Activated B cell treated with CpG ODN at 0.5 μM for 24 hours (primary cell): Measurements from ENCODE around the gene BHLHE40. TPM values are rescaled to one million over a fixed set of nuclear protein-coding genes. Genes with fewer than 3 reads are reported as not detected.
"Not testable (repeated sequence)": the region's sequence is repeated elsewhere in the genome, so short reads cannot be mapped to it uniquely, and the experiment has no call there.

Experiments
- ATAC-seq: fragments of 200-7000 bp; cut with Tn5 transposase; one replicate; pipeline ENCODE4 v1.10.0; 2021; ENCODE audit warnings: low read depth, mild to moderate bottlenecking, moderate library complexity
- CTCF ChIA-PET: fragments of 350-600 bp; sonication (Branson Sonifier 250); formaldehyde crosslinking; loops from one replicate; lab custom pipeline; 2021; ENCODE audit warnings: antibody characterized with exemption; lab: Charles Lee
- POLR2A ChIA-PET: fragments of 350-600 bp; sonication (Branson Sonifier 250); formaldehyde crosslinking; loops from one replicate; lab custom pipeline; 2021; ENCODE audit warnings: antibody characterized with exemption; lab: Charles Lee
- DNase-seq: peaks from one replicate; pipeline ENCODE4 v3.0.0; 2022
- H3K27ac Mint-ChIP-seq: one replicate; pipeline ENCODE4 v1.8.0; 2020; ENCODE audit warnings: mixed read lengths
- H3K27me3 Mint-ChIP-seq: one replicate; pipeline ENCODE4 v1.8.0; 2021; ENCODE audit warnings: mixed read lengths
- H3K36me3 Mint-ChIP-seq: one replicate; pipeline ENCODE4 v1.8.0; 2021; ENCODE audit warnings: low read depth, mixed read lengths
- H3K4me1 Mint-ChIP-seq: one replicate; pipeline ENCODE4 v1.8.0; 2021; ENCODE audit warnings: mixed read lengths
- H3K4me3 Mint-ChIP-seq: one replicate; pipeline ENCODE4 v1.8.0; 2020; ENCODE audit warnings: mild to moderate bottlenecking, mixed read lengths
- H3K9me3 Mint-ChIP-seq: one replicate; pipeline ENCODE4 v1.8.0; 2020; ENCODE audit warnings: mixed read lengths
- intact Hi-C: fragments of 100-400 bp; cut with micrococcal nuclease; formaldehyde crosslinking; loops from one replicate; pipeline ENCODE4 v1.15.1; 2024
- total RNA-seq: library from RNA; stranded (reverse); gene quantifications from 2 replicates; pipeline ENCODE4 v1.2.3, GENCODE V29; 2022
- TF ChIP-seq, protein P1 (sequence below): fragments of 200-600 bp; IDR thresholded peaks from one replicate; pipeline ENCODE4 v1.8.0; 2022; ENCODE audit warnings: antibody characterized with exemption, mild to moderate bottlenecking

BHLHE40 gene
- total RNA-seq, 1 donor from 2014 or later = 41.5 TPM

DNA sequence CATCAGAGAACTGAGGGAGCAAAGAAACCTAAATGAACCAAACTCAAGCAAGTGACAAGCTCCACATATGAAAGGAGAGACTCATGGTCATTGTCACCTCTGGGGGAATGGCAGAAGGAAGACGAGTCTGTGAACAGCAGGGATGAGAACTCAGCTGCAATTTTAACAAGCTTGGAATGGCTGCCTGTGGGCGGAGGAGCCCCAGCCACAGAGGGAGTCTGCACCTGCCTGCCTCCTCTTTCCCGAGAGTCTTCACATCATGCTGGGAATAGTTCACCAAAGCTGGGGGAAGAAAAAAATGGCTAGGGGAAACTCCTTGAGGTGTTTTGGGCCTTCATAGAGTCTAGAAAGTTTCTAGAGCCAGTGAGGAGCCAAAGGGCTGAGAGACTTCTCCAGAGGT lies 21.3 kb upstream of the BHLHE40 start:
- H3K4me1 Mint-ChIP-seq = no peaks in the 10 kb centered on the region
- H3K36me3 Mint-ChIP-seq = peaks cover 4% of the 10 kb centered on the region
- no peak overlapping the region for H3K4me3 Mint-ChIP-seq
- TF ChIP-seq, protein P1, sequence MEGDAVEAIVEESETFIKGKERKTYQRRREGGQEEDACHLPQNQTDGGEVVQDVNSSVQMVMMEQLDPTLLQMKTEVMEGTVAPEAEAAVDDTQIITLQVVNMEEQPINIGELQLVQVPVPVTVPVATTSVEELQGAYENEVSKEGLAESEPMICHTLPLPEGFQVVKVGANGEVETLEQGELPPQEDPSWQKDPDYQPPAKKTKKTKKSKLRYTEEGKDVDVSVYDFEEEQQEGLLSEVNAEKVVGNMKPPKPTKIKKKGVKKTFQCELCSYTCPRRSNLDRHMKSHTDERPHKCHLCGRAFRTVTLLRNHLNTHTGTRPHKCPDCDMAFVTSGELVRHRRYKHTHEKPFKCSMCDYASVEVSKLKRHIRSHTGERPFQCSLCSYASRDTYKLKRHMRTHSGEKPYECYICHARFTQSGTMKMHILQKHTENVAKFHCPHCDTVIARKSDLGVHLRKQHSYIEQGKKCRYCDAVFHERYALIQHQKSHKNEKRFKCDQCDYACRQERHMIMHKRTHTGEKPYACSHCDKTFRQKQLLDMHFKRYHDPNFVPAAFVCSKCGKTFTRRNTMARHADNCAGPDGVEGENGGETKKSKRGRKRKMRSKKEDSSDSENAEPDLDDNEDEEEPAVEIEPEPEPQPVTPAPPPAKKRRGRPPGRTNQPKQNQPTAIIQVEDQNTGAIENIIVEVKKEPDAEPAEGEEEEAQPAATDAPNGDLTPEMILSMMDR = no peak
- H3K27ac Mint-ChIP-seq = no peak overlapping the region
- POLR2A ChIA-PET = interaction anchor here (0.5 kb wide), 1 partner anchor 21 kb away, joined by 4 read pairs; the partner anchor contains the start of gene BHLHE40
- intact Hi-C loops = no loop called here
- H3K27me3 Mint-ChIP-seq = no peaks in the 10 kb centered on the region
- ATAC-seq (no peak), DNase-seq (no peak)
- peaks cover 5% of the 10 kb centered on the region for H3K9me3 Mint-ChIP-seq
- CTCF ChIA-PET = interaction anchor here (1.2 kb wide), 1 partner anchor 22 kb away, joined by 4 read pairs; no protein-coding TSS in a partner anchor

DNA sequence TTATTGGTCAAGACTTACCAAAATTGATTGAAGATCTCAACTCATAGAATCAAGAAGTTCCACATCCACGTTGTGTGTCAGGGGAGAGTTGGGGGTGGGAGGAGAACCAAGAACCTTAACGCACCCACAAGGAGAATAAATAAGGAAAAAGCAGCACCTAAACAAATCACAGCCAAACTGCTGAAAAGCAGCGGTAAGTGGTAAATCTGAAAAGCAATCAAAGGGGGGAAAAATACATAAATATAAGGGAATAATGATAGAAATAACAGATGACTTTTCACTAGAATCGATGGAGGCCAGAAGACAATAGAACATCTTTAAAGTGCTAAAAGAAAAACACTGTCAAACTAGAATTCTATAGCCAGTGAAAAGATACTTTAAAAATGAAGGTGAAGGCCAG lies 20.1 kb upstream of the BHLHE40 start:
- ChIA-PET POLR2A (no interaction called here), CTCF (no interaction called here)
- Mint-ChIP-seq H3K27me3 (no peaks in the 10 kb centered on the region), H3K4me3 (no peak overlapping the region), H3K27ac (no peak overlapping the region), H3K9me3 (peaks cover 5% of the 10 kb centered on the region), H3K36me3 (peaks cover 4% of the 10 kb centered on the region), H3K4me1 (no peaks in the 10 kb centered on the region)
- TF ChIP-seq, protein P1 = no peak
- intact Hi-C loops = no loop called here
- ATAC-seq (no peak), DNase-seq (no peak)

DNA sequence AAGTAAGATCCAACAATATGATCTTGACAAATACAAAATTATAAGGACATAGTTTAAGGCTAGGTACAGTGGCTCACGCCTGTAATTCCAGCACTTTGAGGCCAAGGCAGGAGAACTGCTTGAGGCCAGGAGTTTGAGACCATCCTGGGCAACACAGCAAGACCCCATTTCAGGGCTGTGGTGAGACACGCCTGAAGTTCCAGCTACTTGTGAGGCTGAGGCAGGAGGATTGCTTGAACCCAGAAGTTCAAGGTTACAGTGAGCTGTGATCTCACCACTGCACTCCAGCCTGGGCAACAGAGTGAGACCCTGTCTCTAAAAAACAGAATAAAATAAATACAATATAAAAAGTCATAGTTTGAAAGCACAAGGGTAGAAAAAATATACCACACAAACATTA lies 17.4 kb upstream of the BHLHE40 start:
- DNase-seq, CTCF ChIA-PET, H3K27me3 Mint-ChIP-seq, H3K27ac Mint-ChIP-seq, H3K36me3 Mint-ChIP-seq, POLR2A ChIA-PET, H3K4me3 Mint-ChIP-seq, ATAC-seq, intact Hi-C loops, H3K9me3 Mint-ChIP-seq: not testable (repeated sequence)
- peaks cover 13% of the 10 kb centered on the region for H3K4me1 Mint-ChIP-seq

DNA sequence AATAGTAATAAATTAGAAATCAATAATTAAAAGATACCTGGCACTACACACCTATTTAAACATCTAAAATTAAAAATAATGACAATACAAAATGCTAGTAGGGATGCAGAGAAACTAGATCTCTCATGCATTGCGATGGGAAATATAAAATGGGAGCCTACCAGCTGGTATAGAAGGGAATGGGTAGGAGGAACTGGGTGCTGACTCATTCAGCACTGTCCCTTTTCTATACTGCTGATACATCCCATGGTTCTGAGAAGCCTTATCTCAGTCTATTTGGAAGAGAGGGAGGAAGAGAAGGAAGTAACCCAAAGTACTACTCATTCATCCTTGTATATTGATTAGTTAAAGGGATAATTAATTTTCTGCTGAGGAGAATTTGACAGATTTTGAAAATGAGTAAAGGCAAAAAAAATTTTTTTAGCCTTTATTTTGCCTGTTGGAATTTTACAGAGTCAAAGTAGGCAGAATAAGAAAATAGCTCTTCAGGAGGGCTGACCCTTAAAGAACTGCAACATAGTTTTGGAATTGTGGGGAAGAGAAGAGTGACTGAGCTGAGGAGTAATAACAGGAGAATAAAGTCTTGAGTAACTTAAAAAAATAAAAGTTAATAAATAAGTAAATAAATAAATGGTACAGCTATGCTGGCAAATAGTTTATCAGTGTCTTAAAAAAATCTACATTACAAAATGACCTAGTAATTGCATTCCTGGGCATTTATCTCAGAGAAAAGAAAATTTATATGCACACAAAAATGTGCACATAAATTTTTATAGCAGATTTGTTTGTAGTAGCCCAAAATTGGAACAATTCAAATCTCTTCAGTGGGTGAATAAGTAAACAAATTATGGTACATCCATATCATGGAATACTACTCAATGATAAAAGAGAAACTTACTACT lies 15.3 kb upstream of the BHLHE40 start:
- intact Hi-C loops = no loop called here
- Mint-ChIP-seq H3K27me3 (no peaks in the 10 kb centered on the region), H3K9me3 (peaks cover 14% of the 10 kb centered on the region), H3K4me1 (peaks cover 15% of the 10 kb centered on the region), H3K4me3 (no peak overlapping the region), H3K27ac (no peak overlapping the region), H3K36me3 (peaks cover 6% of the 10 kb centered on the region)
- no peak for DNase-seq
- TF ChIP-seq, protein P1 = no peak
- ATAC-seq = no peak
- ChIA-PET POLR2A (no interaction called here), CTCF (interaction anchor here (0.9 kb wide), 1 partner anchor 12 kb away, joined by 3 read pairs; no protein-coding TSS in a partner anchor)

DNA sequence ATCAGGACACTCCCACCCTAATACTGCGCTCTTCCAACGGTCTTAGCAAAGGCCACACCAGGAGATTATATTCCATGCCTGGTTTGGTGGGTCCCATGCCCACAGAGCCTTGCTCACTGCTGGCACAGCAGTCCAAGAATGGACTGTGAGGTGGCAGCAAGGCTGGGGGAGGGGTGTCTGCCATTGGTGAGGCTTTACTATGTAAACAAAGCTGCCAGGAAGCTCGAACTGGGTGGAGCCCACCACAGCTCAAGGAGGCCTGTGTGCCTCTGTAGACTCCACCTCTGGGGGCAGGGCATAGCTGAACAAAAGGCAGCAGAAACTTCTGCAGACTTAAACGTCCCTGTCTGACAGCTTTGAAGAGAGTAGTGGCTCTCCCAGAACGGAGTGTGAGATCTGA lies 13.2 kb upstream of the BHLHE40 start:
- intact Hi-C loops = loop anchor here (5.0 kb wide), 1 partner anchor 39 kb away; no protein-coding TSS in a partner anchor
- ATAC-seq, H3K27ac Mint-ChIP-seq, H3K4me3 Mint-ChIP-seq, DNase-seq, H3K27me3 Mint-ChIP-seq, POLR2A ChIA-PET, H3K36me3 Mint-ChIP-seq: not testable (repeated sequence)
- CTCF ChIA-PET = interaction anchor here (1.2 kb wide), 1 partner anchor 254 kb away, joined by 3 read pairs; no protein-coding TSS in a partner anchor
- Mint-ChIP-seq H3K9me3 (peaks cover 11% of the 10 kb centered on the region), H3K4me1 (peaks cover 15% of the 10 kb centered on the region)

DNA sequence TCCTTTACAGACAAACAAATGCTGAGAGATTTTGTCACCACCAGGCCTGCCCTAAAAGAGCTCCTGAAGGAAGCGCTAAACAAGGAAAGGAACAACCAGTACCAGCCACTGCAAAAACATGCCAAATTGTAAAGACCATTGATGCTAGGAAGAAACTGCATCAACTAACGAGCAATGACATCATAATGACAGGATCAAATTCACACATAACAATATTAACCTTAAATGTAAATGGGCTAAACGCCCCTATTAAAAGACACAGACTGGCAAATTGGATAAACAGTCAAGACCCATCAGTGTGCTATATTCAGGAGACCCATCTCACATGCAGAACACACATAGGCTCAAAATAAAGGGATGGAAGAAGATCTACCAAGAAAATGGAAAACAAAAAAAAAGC lies 11.6 kb upstream of the BHLHE40 start:
- DNase-seq, H3K4me3 Mint-ChIP-seq, H3K27ac Mint-ChIP-seq, ATAC-seq, POLR2A ChIA-PET, H3K27me3 Mint-ChIP-seq, H3K36me3 Mint-ChIP-seq: not testable (repeated sequence)
- peaks cover 20% of the 10 kb centered on the region for H3K4me1 Mint-ChIP-seq
- intact Hi-C loops = loop anchor here (5.0 kb wide), 1 partner anchor 40 kb away; no protein-coding TSS in a partner anchor
- CTCF ChIA-PET = interaction anchor here (0.7 kb wide), 1 partner anchor 10 kb away, joined by 4 read pairs; no protein-coding TSS in a partner anchor
- peaks cover 11% of the 10 kb centered on the region for H3K9me3 Mint-ChIP-seq

DNA sequence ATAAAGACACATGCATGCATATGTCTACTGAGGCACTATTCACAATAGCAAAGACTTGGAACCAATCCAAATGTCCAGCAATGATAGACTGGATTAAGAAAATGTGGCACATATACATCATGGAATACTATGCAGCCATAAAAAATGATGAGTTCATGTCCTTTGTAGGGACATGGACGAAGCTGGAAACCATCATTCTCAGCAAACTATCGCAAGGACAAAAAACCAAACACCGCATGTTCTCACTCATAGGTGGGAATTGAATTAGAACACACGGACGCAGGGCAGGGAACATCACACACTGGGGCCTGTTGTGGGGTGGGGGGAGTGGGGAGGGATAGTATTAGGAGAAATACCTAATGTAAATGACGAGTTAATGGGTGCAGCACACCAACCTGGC lies 7.8 kb upstream of the BHLHE40 start:
- H3K36me3 Mint-ChIP-seq, DNase-seq, intact Hi-C loops, H3K4me3 Mint-ChIP-seq, ATAC-seq, CTCF ChIA-PET, H3K27ac Mint-ChIP-seq, H3K27me3 Mint-ChIP-seq, POLR2A ChIA-PET: not testable (repeated sequence)
- Mint-ChIP-seq H3K9me3 (peaks cover 11% of the 10 kb centered on the region), H3K4me1 (peaks cover 34% of the 10 kb centered on the region)
